Epithelial cell of esophagus (primary cell): ENCODE data around the gene DRAM1.
A peak's percentile ranks its signal among the peaks of the same experiment; 100 is the strongest.
"Not testable (repeated sequence)": the region's sequence is repeated elsewhere in the genome, so short reads cannot be mapped to it uniquely, and the experiment has no call there.

ENCODE experiments used
- DNase-seq: peaks from one replicate; pipeline ENCODE4 v3.0.0; 2010; ENCODE audit warnings: low read depth
- H3K4me3 ChIP-seq: 2 replicates; pipeline ENCODE4 v1.5.1; 2011; ENCODE audit warnings: mild to moderate bottlenecking, low read length, control low read depth
- TF ChIP-seq, protein P1 (sequence below): IDR thresholded peaks from 2 replicates; pipeline ENCODE4 v1.5.1; 2011; ENCODE audit warnings: low read depth, mild to moderate bottlenecking, low read length, control low read depth, inconsistent platforms; ENCODE audit not compliant: insufficient read depth; ENCODE audit errors: missing control alignments

Gene DRAM1

GRCh38 chr12:101852998-101853397 is 24.4 kb upstream of the DRAM1 start:
- TF ChIP-seq, protein P1, sequence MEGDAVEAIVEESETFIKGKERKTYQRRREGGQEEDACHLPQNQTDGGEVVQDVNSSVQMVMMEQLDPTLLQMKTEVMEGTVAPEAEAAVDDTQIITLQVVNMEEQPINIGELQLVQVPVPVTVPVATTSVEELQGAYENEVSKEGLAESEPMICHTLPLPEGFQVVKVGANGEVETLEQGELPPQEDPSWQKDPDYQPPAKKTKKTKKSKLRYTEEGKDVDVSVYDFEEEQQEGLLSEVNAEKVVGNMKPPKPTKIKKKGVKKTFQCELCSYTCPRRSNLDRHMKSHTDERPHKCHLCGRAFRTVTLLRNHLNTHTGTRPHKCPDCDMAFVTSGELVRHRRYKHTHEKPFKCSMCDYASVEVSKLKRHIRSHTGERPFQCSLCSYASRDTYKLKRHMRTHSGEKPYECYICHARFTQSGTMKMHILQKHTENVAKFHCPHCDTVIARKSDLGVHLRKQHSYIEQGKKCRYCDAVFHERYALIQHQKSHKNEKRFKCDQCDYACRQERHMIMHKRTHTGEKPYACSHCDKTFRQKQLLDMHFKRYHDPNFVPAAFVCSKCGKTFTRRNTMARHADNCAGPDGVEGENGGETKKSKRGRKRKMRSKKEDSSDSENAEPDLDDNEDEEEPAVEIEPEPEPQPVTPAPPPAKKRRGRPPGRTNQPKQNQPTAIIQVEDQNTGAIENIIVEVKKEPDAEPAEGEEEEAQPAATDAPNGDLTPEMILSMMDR = no peak
- no peak overlapping the region for H3K4me3 ChIP-seq

GRCh38 chr12:101854747-101855146 is 22.6 kb upstream of the DRAM1 start:
- H3K4me3 ChIP-seq = no peak overlapping the region
- TF ChIP-seq, protein P1 = no peak
- no peak for DNase-seq

More at GRCh38 chr12:101852998-101853397, 24.4 kb upstream of the DRAM1 start:
- no peak for DNase-seq

GRCh38 chr12:101855364-101855884 is 22.0 kb upstream of the DRAM1 start:
- DNase-seq = peak; percentile 77
- TF ChIP-seq, protein P1 = no peak
- no peak overlapping the region for H3K4me3 ChIP-seq

- TF ChIP-seq, protein P1 = no peak
- H3K4me3 ChIP-seq = no peak overlapping the region
- DNase-seq = no peak
Measured at GRCh38 chr12:101855976-101856375, 21.4 kb upstream of the DRAM1 start.

GRCh38 chr12:101856614-101857013 is 20.8 kb upstream of the DRAM1 start:
- DNase-seq, H3K4me3 ChIP-seq: not testable (repeated sequence)

- TF ChIP-seq, protein P1 = no peak
- peak; percentile 71 for DNase-seq
- H3K4me3 ChIP-seq = no peak overlapping the region
Measured at GRCh38 chr12:101857043-101857558, 20.3 kb upstream of the DRAM1 start.

DNA sequence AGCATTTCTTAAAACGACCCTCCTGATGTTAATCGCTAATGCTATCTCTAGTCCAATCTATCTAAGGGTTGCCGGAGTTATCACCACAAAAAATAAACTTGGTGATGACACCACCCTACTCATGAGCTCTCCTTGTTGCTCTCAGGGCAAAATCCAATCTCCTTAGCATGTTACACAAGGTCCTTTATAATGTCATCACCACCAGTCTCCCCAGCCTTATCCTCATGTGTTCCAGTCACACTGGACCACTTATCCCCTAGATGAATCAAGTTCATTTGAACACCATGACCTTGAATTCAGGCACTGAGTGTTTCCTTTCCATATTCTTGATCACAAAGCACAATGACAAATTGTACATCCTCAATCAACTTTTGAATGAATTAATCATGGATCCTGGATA is 19.0 kb upstream of the DRAM1 start:
- TF ChIP-seq, protein P1 = no peak

More for the DNA sequence above, 19.0 kb upstream of the DRAM1 start:
- no peak overlapping the region for H3K4me3 ChIP-seq
- DNase-seq = no peak
